Spinal cord (tissue), 10 donors: ENCODE data around the gene COPG2. TPM values are rescaled to one million over a fixed set of nuclear protein-coding genes. Genes with fewer than 3 reads are reported as not detected.

Source experiments
- DNase-seq, 6 donors: peaks; one replicate each; pipeline versions ENCODE4 v3.0.0 to v3.0.0-alpha.2; 2013 to 2015; ENCODE audit warnings: low spot score in 6 of 6, low read depth in 4 of 6
- H3K27ac ChIP-seq: one replicate; pipeline ENCODE4 v1.5.1; 2013; ENCODE audit warnings: low read depth, low read length, control low read depth
- H3K27me3 ChIP-seq: one replicate; pipeline ENCODE4 v1.6.1; 2013; ENCODE audit warnings: low read length; ENCODE audit not compliant: control insufficient read depth, insufficient read depth
- H3K36me3 ChIP-seq: one replicate; pipeline ENCODE4 v1.6.1; 2013; ENCODE audit warnings: low read length; ENCODE audit not compliant: control insufficient read depth, insufficient read depth
- H3K4me1 ChIP-seq: one replicate; pipeline ENCODE4 v1.6.1; 2013; ENCODE audit warnings: low read length; ENCODE audit not compliant: control insufficient read depth, insufficient read depth
- H3K4me3 ChIP-seq: one replicate; pipeline ENCODE4 v1.5.1; 2013; ENCODE audit warnings: low read depth, low read length, control low read depth
- H3K9me3 ChIP-seq: one replicate; pipeline ENCODE4 v1.6.1; 2013; ENCODE audit warnings: low read length; ENCODE audit not compliant: control insufficient read depth, insufficient read depth
- WGBS: methylation state at CpG from one replicate; pipeline ENCODE4 v1.1.5; 2013; ENCODE audit warnings: missing lambda C conversion rate; ENCODE audit not compliant: insufficient coverage; 5-methylcytosine and 5-hydroxymethylcytosine counted together
- polyA plus RNA-seq, 2 donors: library from polyadenylated mRNA; unstranded; fragments of 120-200 nt; gene quantifications; one replicate each; pipeline ENCODE4 v1.2.1, GENCODE V29; 2013; ENCODE audit not compliant: insufficient read length in 2 of 2
- small RNA-seq: library from RNA; depleted of rRNA; stranded (forward); fragments of <200 nt; gene quantifications from one replicate; pipeline ENCODE3, GENCODE V24; 2014; ENCODE audit warnings: low replicate concordance
- total RNA-seq, 2 donors: library from RNA; depleted of rRNA in 1 of 2; stranded (reverse); fragments of 120-200 nt in 1 of 2; fragments of >200 nt in 1 of 2; gene quantifications; one replicate each; pipeline versions ENCODE4 v1.2.3 to v1.2.4, GENCODE V29; 2013 to 2014
- donor health status: healthy.

The COPG2 gene
- total and polyA plus RNA-seq, 4 donors: 40.4 to 52.6 (median 44.7) TPM

DNA sequence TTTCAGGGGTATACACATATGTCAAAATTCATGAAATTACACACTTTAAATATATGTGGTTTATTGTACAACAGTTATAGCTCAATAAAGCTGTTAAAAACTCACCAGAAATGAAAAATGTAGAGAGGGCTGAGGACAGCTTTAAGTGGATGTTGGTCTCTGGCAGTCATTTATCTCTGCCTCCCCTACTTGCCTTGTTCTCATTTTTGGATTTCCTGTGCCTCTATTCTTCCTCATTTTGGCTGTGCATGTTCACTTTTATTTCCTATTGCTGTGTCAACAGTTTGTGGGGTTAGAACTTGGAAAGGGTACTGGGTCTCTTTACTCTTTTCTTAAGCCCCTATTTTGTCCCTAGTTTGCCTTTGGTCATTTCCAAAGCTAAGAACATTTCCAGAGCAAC, 195.3 kb downstream of the COPG2 start:
- H3K9me3 ChIP-seq: peaks cover 1% of the 10 kb centered on the region
- no peak overlapping the region for H3K4me3 ChIP-seq
- H3K4me1 ChIP-seq: peaks cover 5% of the 10 kb centered on the region
- DNase-seq: no peak
- H3K36me3 ChIP-seq: no peaks in the 10 kb centered on the region
- H3K27ac ChIP-seq: no peak overlapping the region
- no peaks in the 10 kb centered on the region for H3K27me3 ChIP-seq

DNA sequence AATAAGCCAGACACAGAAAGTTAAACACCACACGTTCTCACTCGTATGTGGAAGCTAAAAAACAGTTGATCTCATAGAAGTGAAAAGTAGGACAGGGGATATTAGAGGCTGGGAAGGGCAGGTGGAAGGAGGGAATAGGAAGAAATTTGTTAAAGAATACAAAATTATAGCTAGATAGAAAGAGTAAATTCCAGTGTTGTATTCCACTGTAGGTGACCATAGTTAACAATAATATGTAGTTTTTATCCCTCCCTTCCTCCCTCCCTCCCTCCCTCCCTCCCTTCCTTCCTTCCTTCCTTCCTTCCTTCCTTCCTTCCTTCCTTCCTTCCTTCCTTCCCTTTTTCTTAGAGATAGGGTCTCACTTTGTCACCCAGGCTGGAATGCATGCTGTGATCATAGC, 196.6 kb downstream of the COPG2 start:
- Histone ChIP-seq H3K4me3 (no peak overlapping the region), H3K36me3 (no peaks in the 10 kb centered on the region), H3K4me1 (peaks cover 5% of the 10 kb centered on the region), H3K27ac (no peak overlapping the region), H3K9me3 (no peaks in the 10 kb centered on the region), H3K27me3 (no peaks in the 10 kb centered on the region)
- DNase-seq: no peak
- no CpG with 5 or more reads among the region's 2 CpGs for WGBS

DNA sequence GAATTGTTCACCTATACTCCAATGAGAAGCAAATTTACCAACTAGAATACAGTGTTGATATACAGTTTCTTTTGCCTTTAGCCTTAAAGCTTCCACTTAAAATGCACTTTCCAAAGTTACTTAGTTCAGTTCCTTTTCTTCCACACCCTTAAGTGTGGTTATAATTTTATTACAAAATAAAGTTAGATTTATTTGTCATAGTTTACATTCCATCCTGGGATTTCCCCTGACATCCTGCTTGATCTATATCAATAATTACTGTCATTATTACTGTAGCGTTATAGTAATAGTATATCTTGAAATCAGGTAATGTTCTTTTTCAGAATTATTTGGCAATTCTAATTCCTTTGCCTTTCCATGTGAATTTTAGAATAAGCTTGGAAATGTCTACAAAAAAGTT, 199.9 kb downstream of the COPG2 start:
- no peak for DNase-seq
- Histone ChIP-seq H3K27me3 (no peaks in the 10 kb centered on the region), H3K36me3 (no peaks in the 10 kb centered on the region), H3K4me1 (no peaks in the 10 kb centered on the region), H3K27ac (no peak overlapping the region), H3K4me3 (no peak overlapping the region), H3K9me3 (no peaks in the 10 kb centered on the region)
- WGBS: no CpG with 5 or more reads among the region's 1 CpG

DNA sequence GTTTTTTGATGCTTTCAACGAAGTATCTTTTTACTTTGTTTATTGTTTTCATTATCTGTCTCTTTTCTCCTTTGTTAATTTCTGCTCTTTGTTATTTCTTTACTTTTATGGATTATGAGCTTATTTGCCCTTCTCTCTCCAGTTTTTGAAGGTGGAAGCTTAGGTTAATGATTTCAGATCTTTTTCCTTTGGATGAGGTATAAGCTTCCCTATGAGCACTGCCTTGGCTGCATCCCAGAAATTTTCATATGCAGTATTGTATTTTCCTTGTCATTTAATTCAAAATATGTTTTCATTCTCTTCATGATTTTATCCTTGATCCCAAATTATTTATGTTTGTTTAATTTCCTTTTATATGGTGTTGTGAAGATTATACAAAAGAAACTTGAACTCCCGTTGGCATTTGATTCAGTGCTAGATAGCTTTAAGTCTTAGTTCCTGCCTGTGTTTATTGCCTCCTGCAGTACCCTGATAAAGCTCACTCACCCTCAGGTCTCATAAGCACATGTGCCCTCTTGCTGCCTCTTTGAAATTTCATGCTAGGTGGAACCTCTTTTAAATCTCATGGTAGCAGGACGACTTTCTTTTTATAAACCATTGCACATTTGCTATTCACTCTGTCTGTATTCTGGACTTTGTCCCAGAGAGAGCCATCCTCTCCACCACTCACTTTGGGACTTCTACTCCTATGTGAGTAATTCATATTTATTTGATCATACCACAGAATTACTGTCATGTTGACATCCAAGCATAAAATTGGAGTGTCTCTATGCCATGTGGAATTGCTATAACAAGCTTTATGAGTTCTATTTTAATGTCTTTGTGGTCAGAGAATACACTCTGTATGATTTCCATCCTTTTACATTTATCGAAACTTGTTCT, 204.8 kb downstream of the COPG2 start:
- no peaks in the 10 kb centered on the region for H3K27me3 ChIP-seq
- H3K27ac ChIP-seq: no peak overlapping the region
- WGBS: 67% methylated on average over 1 of the region's 4 CpGs
- no peak overlapping the region for H3K4me3 ChIP-seq
- DNase-seq: no peak
- H3K9me3 ChIP-seq: peaks cover 4% of the 10 kb centered on the region
- H3K36me3 ChIP-seq: no peaks in the 10 kb centered on the region
- H3K4me1 ChIP-seq: no peaks in the 10 kb centered on the region

DNA sequence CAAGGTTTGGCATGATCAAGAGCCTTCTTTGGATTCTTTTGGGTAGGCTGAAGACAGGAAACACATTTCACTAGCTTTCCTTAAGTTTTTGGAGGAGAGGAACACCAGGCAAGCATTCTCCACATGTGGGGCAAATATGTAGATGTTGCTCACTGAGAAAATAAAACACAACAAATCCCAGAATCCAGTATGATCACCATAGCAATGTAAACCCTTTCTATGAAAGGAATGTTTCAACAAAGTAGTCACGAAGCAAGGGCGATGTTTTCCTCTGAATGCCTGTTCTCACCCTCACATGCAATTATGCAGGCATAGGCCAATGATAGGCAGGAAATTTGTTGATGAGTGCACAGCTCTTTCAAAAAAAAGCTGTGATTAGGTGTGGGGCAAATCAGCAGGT, 207.3 kb downstream of the COPG2 start:
- no peaks in the 10 kb centered on the region for H3K36me3 ChIP-seq
- no CpG with 5 or more reads among the region's 2 CpGs for WGBS

DNA sequence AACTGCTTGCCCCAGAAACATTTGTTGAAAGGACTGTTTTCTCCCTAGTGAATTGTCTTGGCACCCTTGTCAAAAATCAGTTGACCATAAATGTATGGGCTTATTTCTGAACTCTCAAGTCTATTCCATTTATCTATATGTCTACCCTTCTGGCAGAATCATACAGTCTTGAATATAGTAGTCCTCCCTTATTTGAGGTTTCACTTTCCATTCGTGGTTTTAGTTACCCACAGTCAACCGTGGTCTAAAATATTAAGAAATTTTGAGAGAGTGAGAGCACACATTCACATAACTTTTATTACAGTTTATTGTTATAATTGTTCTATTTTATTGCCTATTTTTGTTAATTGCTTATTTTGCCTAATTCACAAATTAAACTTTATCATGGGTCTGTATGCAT, 210.3 kb downstream of the COPG2 start:
- Histone ChIP-seq H3K4me1 (no peaks in the 10 kb centered on the region), H3K27ac (no peak overlapping the region), H3K9me3 (peaks cover 6% of the 10 kb centered on the region), H3K27me3 (no peaks in the 10 kb centered on the region), H3K36me3 (no peaks in the 10 kb centered on the region), H3K4me3 (no peak overlapping the region)
- no peak for DNase-seq
- no CpG with 5 or more reads among the region's 2 CpGs for WGBS

More for the DNA sequence above, 207.3 kb downstream of the COPG2 start:
- Histone ChIP-seq H3K4me3 (no peak overlapping the region), H3K9me3 (peaks cover 6% of the 10 kb centered on the region), H3K27ac (no peak overlapping the region), H3K4me1 (no peaks in the 10 kb centered on the region), H3K27me3 (no peaks in the 10 kb centered on the region)
- DNase-seq: no peak

Small RNA genes within 50 kb of the gene (small RNA-seq; reads per million reads assigned to genes)
- not detected for gene MIR335
- gene RF02148: not detected
- gene RF02149: not detected
- gene RF02150: not detected
- gene RNA5SP246: 1.1 reads per million, percentile 80 among the genes with 10 or more reads in this experiment

Other genes with a start within 250 kb of the COPG2 start
- gene CEP41, start 227.7 kb downstream of the COPG2 start, total RNA-seq: 10 to 100 TPM; 12.5 to 17.5 TPM
- gene CEP41, start 227.7 kb downstream of the COPG2 start, polyA plus RNA-seq: 10 to 100 TPM; 21.9 to 27.9 TPM
- 100 to 1,000 TPM; 287 to 316 TPM for gene MEST, start 176.7 kb downstream of the COPG2 start, total RNA-seq
- 100 to 1,000 TPM; 186 to 189 TPM for gene MEST, start 176.7 kb downstream of the COPG2 start, polyA plus RNA-seq
- gene TSGA13, start 17.8 kb upstream of the COPG2 start, total RNA-seq: not detected
- gene TSGA13, start 17.8 kb upstream of the COPG2 start, polyA plus RNA-seq: not detected
- under 1 TPM in 1 of 2 donors, not detected in 1; 0.22 TPM for gene KLF14, start 65.5 kb upstream of the COPG2 start, total RNA-seq
- under 1 TPM; 0.06 to 0.11 TPM for gene KLF14, start 65.5 kb upstream of the COPG2 start, polyA plus RNA-seq